Fibroblast of the conjunctiva (primary cell): ENCODE results near the gene ZNF526.
"Not testable (repeated sequence)": the region's sequence is repeated elsewhere in the genome, so short reads cannot be mapped to it uniquely, and the experiment has no call there.

ENCODE experiments used
- DNase-seq: peaks from one replicate; pipeline ENCODE4 v3.0.0-alpha.2; 2010; ENCODE audit warnings: low read depth

ZNF526 gene

GRCh38 chr19:42247640-42248199, 27.6 kb downstream of the ZNF526 start:
- DNase-seq, result no peak

DNA sequence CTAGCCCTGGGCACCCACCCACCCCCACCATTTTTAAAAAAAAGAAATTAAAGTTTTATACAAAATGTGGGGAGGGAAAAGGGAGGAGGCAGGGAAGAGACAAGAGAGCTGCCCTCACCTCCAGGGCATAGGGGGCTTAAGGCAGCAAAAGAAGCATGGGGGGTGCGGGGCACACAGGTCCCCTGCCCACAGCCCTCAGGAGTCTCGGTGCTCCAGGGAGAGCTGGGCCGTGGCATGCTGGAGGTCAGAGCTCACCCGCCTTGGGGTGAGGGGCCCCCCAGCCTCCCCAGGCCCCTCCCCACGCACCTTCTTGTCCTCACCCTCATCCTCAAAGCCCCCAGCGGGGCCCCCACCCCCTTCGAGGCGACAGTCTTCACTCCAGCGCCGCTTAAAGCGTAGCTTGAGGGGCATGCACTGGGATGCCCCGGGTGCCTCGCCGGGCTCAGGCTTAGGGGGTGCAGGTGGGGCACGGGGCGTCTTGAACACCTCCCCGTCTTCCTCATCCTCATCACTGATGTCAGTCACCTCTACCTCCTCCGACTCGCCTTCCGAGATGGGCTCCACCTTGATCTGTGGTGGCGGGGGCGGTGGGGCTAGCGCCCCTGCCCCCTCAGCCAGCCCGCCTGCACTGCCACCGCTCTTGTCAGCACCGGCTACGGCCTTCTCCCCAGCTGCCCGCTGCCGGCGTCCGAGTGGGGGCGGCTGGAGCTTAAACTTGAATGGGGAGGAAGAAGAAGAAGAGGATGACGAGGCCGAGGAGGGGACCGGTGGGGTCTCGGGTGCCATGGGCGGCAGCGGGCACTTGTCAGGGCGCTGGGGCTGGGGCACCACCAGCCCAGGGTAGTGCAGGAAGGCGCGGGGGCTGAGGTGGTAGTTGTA, 28.4 kb downstream of the ZNF526 start:
- DNase-seq, result no peak

GRCh38 chr19:42249149-42249750, 29.1 kb downstream of the ZNF526 start:
- DNase-seq, result no peak

GRCh38 chr19:42249769-42250168, 29.7 kb downstream of the ZNF526 start:
- DNase-seq, result no peak

- DNase-seq, result no peak
Observed at GRCh38 chr19:42250183-42250665, 30.1 kb downstream of the ZNF526 start.

- DNase-seq, result no peak
Observed at GRCh38 chr19:42250666-42251531, 30.8 kb downstream of the ZNF526 start.

- no peak for DNase-seq
Observed at GRCh38 chr19:42251572-42252358, 31.7 kb downstream of the ZNF526 start.

- DNase-seq, result no peak
Observed at GRCh38 chr19:42252365-42253244, 32.5 kb downstream of the ZNF526 start.

GRCh38 chr19:42253245-42254088, 33.4 kb downstream of the ZNF526 start:
- no peak for DNase-seq

- no peak for DNase-seq
Observed at GRCh38 chr19:42254089-42254849, 34.2 kb downstream of the ZNF526 start.

- DNase-seq, result peak; percentile 75
Observed at GRCh38 chr19:42254850-42255765, 35.0 kb downstream of the ZNF526 start, which contains the start of gene ERF. Gene ERF, minus strand, starts transcription at chr19:42255128. Its CDS starts 129 bp downstream, at chr19:42254999.

- no peak for DNase-seq
Observed at GRCh38 chr19:42255766-42256745, 35.9 kb downstream of the ZNF526 start.

- not testable (repeated sequence) for DNase-seq
Observed at GRCh38 chr19:42257842-42258241, 37.7 kb downstream of the ZNF526 start.

DNA sequence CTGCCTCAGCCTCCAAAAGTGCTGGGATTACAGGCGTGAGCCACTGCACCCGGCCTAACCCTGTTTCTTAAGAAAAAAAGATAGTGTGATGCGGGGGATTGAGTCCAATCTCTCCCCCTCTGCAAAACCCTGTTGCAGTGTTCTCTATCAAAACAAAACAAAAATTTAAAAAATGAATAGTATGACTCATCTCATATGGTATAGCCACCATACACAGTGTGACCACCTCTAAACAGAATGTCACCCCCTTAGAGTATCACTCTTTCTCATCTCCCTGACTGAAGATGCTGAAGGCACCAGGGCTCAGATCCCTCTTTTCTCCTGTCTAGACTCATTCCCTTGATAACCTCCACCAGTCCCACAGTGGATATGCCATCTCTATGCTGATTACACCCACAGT, 41.7 kb downstream of the ZNF526 start:
- DNase-seq, result no peak

GRCh38 chr19:42266105-42266504, 46.0 kb downstream of the ZNF526 start:
- DNase-seq, result not testable (repeated sequence)
